Measurements from ENCODE around the gene PHTF2. TPM values are rescaled to one million over a fixed set of nuclear protein-coding genes. Genes with fewer than 3 reads are reported as not detected.

PHTF2 gene
- polyA plus RNA-seq, 3 donors: 10.1 to 34.3 (median 10.3) TPM

DNA sequence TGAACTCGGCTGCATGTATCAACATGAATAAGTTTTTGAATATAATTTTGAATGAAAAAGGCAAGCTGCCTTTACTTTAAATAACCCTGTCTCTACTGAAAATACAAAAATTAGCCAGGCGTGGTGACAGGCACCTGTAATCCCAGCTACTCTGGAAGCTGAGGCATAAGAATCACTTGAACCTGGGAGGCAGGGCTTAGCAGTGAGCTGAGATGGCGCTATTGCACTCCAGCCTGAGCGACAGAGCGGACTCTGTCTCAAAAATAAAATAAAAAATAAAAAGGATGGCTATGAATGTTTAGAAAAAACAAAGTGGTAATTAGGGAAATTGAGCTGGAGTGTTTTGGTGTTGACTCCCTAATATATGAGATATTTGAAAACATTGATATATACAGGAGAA is 133.3 kb downstream of the PHTF2 start:
- DNase-seq: no peak
- Histone ChIP-seq H3K27me3 (ENCODE audit: control insufficient read depth in 2 of 2, insufficient read depth in 2 of 2, low read length in 2 of 2) (no peaks in the 10 kb centered on the region), H3K4me1 (ENCODE audit: control insufficient read depth in 1 of 2, insufficient read depth in 2 of 2, low read length in 2 of 2) (peaks cover 0 to 6% of the 10 kb centered on the region in 2 donors), H3K4me3 (replicated peaks in 1 of 3; ENCODE audit: low read depth in 2 of 3, low read length in 3 of 3) (no peak overlapping the region), H3K9me3 (replicated peaks in 1 of 2; ENCODE audit: control insufficient read depth in 1 of 2, insufficient read depth in 1 of 2, low read length in 2 of 2) (no peaks in the 10 kb centered on the region), H3K9ac (ENCODE audit: insufficient read depth, low read length, poor library complexity, severe bottlenecking) (no peak overlapping the region), H3K4me2 (replicated peaks; ENCODE audit: extremely low read depth, low read length, poor library complexity, severe bottlenecking) (no peak overlapping the region), H3K36me3 (replicated peaks in 1 of 2; ENCODE audit: control insufficient read depth in 1 of 2, insufficient read depth in 2 of 2, low read length in 2 of 2) (peaks cover 7 to 30% of the 10 kb centered on the region in 2 donors), H4K20me1 (ENCODE audit: insufficient read depth, low read length) (no peaks in the 10 kb centered on the region), H3K79me2 (ENCODE audit: insufficient read depth, low read length) (no peaks in the 10 kb centered on the region), H3K27ac (ENCODE audit: low read depth in 1 of 2, low read length in 2 of 2) (no peak overlapping the region), H2AFZ (ENCODE audit: insufficient read depth, low read depth, low read length, poor library complexity, severe bottlenecking) (no peak overlapping the region)
- TF ChIP-seq, protein P1, sequence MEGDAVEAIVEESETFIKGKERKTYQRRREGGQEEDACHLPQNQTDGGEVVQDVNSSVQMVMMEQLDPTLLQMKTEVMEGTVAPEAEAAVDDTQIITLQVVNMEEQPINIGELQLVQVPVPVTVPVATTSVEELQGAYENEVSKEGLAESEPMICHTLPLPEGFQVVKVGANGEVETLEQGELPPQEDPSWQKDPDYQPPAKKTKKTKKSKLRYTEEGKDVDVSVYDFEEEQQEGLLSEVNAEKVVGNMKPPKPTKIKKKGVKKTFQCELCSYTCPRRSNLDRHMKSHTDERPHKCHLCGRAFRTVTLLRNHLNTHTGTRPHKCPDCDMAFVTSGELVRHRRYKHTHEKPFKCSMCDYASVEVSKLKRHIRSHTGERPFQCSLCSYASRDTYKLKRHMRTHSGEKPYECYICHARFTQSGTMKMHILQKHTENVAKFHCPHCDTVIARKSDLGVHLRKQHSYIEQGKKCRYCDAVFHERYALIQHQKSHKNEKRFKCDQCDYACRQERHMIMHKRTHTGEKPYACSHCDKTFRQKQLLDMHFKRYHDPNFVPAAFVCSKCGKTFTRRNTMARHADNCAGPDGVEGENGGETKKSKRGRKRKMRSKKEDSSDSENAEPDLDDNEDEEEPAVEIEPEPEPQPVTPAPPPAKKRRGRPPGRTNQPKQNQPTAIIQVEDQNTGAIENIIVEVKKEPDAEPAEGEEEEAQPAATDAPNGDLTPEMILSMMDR (IDR thresholded peaks at IDR 0.05): no peak
- intact Hi-C loops (cut with micrococcal nuclease): no loop called here
- Mint-ChIP-seq H3K27ac (peak overlapping the region in 1 of 7 donors; percentile 60), H3K4me1 (peaks cover 9% of the 10 kb centered on the region), H3K4me3 (no peak overlapping the region), H3K36me3 (peaks cover 27 to 38% of the 10 kb centered on the region in 2 donors), H3K27me3 (ENCODE audit: low read depth in 3 of 3) (peaks cover 0 to 2% (median 0%) of the 10 kb centered on the region in 3 donors), H3K9me3 (no peaks in the 10 kb centered on the region)
- WGBS (ENCODE audit: insufficient coverage): no CpG with 5 or more reads among the region's 5 CpGs

GRCh38 chr7:77933394-77933793 is 134.8 kb downstream of the PHTF2 start:
- Mint-ChIP-seq H3K27ac (no peak overlapping the region), H3K9me3 (no peaks in the 10 kb centered on the region), H3K27me3 (ENCODE audit: low read depth in 3 of 3) (peaks cover 0 to 2% (median 0%) of the 10 kb centered on the region in 3 donors), H3K4me1 (peaks cover 9% of the 10 kb centered on the region), H3K36me3 (peaks cover 22 to 31% of the 10 kb centered on the region in 2 donors), H3K4me3 (no peak overlapping the region)
- Histone ChIP-seq H3K27ac (ENCODE audit: low read depth in 1 of 2, low read length in 2 of 2) (no peak overlapping the region), H3K9me3 (replicated peaks in 1 of 2; ENCODE audit: control insufficient read depth in 1 of 2, insufficient read depth in 1 of 2, low read length in 2 of 2) (no peaks in the 10 kb centered on the region), H3K27me3 (ENCODE audit: control insufficient read depth in 2 of 2, insufficient read depth in 2 of 2, low read length in 2 of 2) (no peaks in the 10 kb centered on the region), H3K4me1 (ENCODE audit: control insufficient read depth in 1 of 2, insufficient read depth in 2 of 2, low read length in 2 of 2) (peaks cover 0 to 6% of the 10 kb centered on the region in 2 donors), H4K20me1 (ENCODE audit: insufficient read depth, low read length) (no peaks in the 10 kb centered on the region), H2AFZ (ENCODE audit: insufficient read depth, low read depth, low read length, poor library complexity, severe bottlenecking) (no peak overlapping the region), H3K9ac (ENCODE audit: insufficient read depth, low read length, poor library complexity, severe bottlenecking) (no peak overlapping the region), H3K36me3 (replicated peaks in 1 of 2; ENCODE audit: control insufficient read depth in 1 of 2, insufficient read depth in 2 of 2, low read length in 2 of 2) (peaks cover 4 to 21% of the 10 kb centered on the region in 2 donors), H3K4me3 (replicated peaks in 1 of 3; ENCODE audit: low read depth in 2 of 3, low read length in 3 of 3) (no peak overlapping the region), H3K4me2 (replicated peaks; ENCODE audit: extremely low read depth, low read length, poor library complexity, severe bottlenecking) (no peak overlapping the region), H3K79me2 (ENCODE audit: insufficient read depth, low read length) (no peaks in the 10 kb centered on the region)
- peak in 1 of 3 donors; percentile 22 for DNase-seq
- TF ChIP-seq, protein P1 (IDR thresholded peaks at IDR 0.05): no peak
- intact Hi-C loops (cut with micrococcal nuclease): no loop called here
- WGBS (ENCODE audit: insufficient coverage): 40% methylated on average over 1 of the region's 3 CpGs

Data from CD14-positive monocyte (primary cell).